Transverse colon (tissue), 4 donors: ENCODE measurements around the gene LIG4. TPM values are rescaled to one million over a fixed set of nuclear protein-coding genes. Genes with fewer than 3 reads are reported as not detected.

Source experiments
- DNase-seq: peaks from one replicate; pipeline ENCODE4 v3.0.0-alpha.2; 2019
- H3K27ac ChIP-seq, 4 donors: fragments of 200-600 bp; sonication (generic); 2 replicates each; pipeline ENCODE4 v1.5.1; 2016 to 2018; ENCODE audit warnings: inconsistent platforms in 4 of 4
- H3K27me3 ChIP-seq: fragments of 200-600 bp; sonication (generic); 2 replicates; pipeline ENCODE4 v1.5.1; 2017; ENCODE audit warnings: inconsistent platforms
- H3K36me3 ChIP-seq, 4 donors: fragments of 200-600 bp; sonication (generic); 2 replicates each; pipeline ENCODE4 v1.5.1; 2017 to 2019; ENCODE audit warnings: inconsistent platforms in 4 of 4
- H3K4me1 ChIP-seq, 4 donors: fragments of 200-600 bp; sonication (generic); 2 replicates each; pipeline ENCODE4 v1.5.1; 2017 to 2020; ENCODE audit warnings: inconsistent platforms in 4 of 4
- H3K4me3 ChIP-seq, 4 donors: fragments of 200-600 bp; sonication (generic); 1 replicate in 1 of 4; 2 replicates in 3 of 4; pipeline versions ENCODE4 v1.5.1 to v1.6.1; 2017 to 2019; ENCODE audit warnings: inconsistent platforms in 4 of 4
- H3K9me3 ChIP-seq, 2 donors: fragments of 200-600 bp; sonication (generic); 2 replicates each; pipeline ENCODE4 v1.5.1; 2017 to 2019; ENCODE audit warnings: inconsistent platforms in 2 of 2
- CTCF ChIP-seq, 5 experiments: fragments of 200-600 bp in 3 of 5; fragments of 450-650 bp in 2 of 5; sonication (generic) in 3 of 5; IDR thresholded peaks; 1 replicate in 2 of 5; 2 replicates in 3 of 5; pipeline ENCODE4 v1.5.1; 2016 to 2017; ENCODE audit warnings: antibody characterized with exemption in 5 of 5, inconsistent platforms in 3 of 5, mild to moderate bottlenecking in 2 of 5, moderate library complexity in 1 of 5
- EP300 ChIP-seq: sonication (generic); formaldehyde crosslinking; IDR thresholded peaks from one replicate; pipeline ENCODE4 v1.6.1; 2017; ENCODE audit warnings: antibody characterized with exemption, low read depth
- POLR2A ChIP-seq: fragments of 450-650 bp; IDR thresholded peaks from one replicate; pipeline ENCODE4 v1.6.1; 2016; ENCODE audit warnings: antibody characterized with exemption, mild to moderate bottlenecking, moderate library complexity
- POLR2AphosphoS5 ChIP-seq, 3 donors: sonication (generic); formaldehyde crosslinking; IDR thresholded peaks; one replicate each; pipeline ENCODE4 v1.6.1; 2016; ENCODE audit warnings: antibody characterized with exemption in 3 of 3
- WGBS, 2 donors: methylation state at CpG; one replicate each; pipeline ENCODE4 v1.1.5; 2018; ENCODE audit warnings: low coverage in 1 of 2; 5-methylcytosine and 5-hydroxymethylcytosine counted together
- in situ Hi-C, 4 donors: fragments of 200-750 bp; cut with MboI; loops; one replicate each; pipeline versions ENCODE4 v1.15.0 to v1.15.1; 2017; ENCODE audit warnings: low sequenced_read_pairs in 3 of 4, low pct_ligation_motif_present in 1 of 4, low pct_unique_long_range_greater_than_20kb in 1 of 4
- intact Hi-C: fragments of 100-400 bp; cut with DNase I; formaldehyde crosslinking; loops from one replicate; pipeline ENCODE4 v1.15.1; 2023; ENCODE audit warnings: low total_unique reads
- total RNA-seq, 4 donors: library from RNA; depleted of rRNA; stranded (reverse); fragments of >200 nt; gene quantifications; one replicate each; pipeline ENCODE4 v1.1.0, GENCODE V29; 2016

LIG4 gene
- total RNA-seq, 4 donors from 2014 or later, result 1.9 to 17.0 (median 6.0) TPM

DNA sequence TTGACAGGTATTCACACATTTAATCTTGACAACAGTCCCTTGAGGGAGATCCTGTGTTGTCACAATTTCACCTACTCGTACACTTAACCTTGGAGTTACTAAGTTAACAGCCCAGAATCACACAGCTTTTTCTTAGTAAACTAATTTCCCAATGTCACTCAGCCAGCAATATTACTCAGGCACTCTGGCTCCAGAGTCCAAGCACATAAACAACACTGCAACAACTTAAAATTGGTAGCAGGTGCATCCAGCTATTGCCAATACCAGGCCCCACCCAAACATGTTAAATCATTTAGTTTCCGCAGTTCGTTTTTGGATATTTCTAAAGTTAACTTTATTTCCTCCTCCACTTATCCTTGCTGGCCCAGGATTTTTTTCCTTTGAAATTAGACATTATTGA is 32.7 kb downstream of the LIG4 start:
- no peaks in the 10 kb centered on the region for H3K27me3 ChIP-seq
- no peaks in the 10 kb centered on the region for H3K36me3 ChIP-seq
- no peak for DNase-seq
- no peak overlapping the region for H3K4me3 ChIP-seq
- no peaks in the 10 kb centered on the region for H3K9me3 ChIP-seq
- in situ Hi-C loops, result no loop called here
- no peak for TF ChIP-seq EP300
- no peak for TF ChIP-seq POLR2A
- TF ChIP-seq CTCF (IDR thresholded peaks at IDR 0.05), result no peak
- no peak for TF ChIP-seq POLR2AphosphoS5 (IDR thresholded peaks at IDR 0.05)
- intact Hi-C loops, result no loop called here
- H3K27ac ChIP-seq, result no peak overlapping the region
- 36 to 49% methylated on average over 3 of the region's 3 CpGs for WGBS, 2 donors
- no peaks in the 10 kb centered on the region for H3K4me1 ChIP-seq

- 81 to 100% methylated on average over 1 to 9 of the region's 9 CpGs for WGBS, 2 donors
- in situ Hi-C loops, result no loop called here
- no peak overlapping the region for H3K4me3 ChIP-seq
- no peak for DNase-seq
- no peak overlapping the region for H3K27ac ChIP-seq
- intact Hi-C loops, result no loop called here
- H3K27me3 ChIP-seq, result no peaks in the 10 kb centered on the region
- H3K9me3 ChIP-seq, result no peaks in the 10 kb centered on the region
- TF ChIP-seq CTCF (IDR thresholded peaks at IDR 0.05) (no peak), POLR2A (no peak), POLR2AphosphoS5 (IDR thresholded peaks at IDR 0.05) (no peak), EP300 (no peak)
- no peaks in the 10 kb centered on the region for H3K4me1 ChIP-seq
- no peaks in the 10 kb centered on the region for H3K36me3 ChIP-seq
Observed at GRCh38 chr13:108178078-108178477, 37.3 kb downstream of the LIG4 start.

DNA sequence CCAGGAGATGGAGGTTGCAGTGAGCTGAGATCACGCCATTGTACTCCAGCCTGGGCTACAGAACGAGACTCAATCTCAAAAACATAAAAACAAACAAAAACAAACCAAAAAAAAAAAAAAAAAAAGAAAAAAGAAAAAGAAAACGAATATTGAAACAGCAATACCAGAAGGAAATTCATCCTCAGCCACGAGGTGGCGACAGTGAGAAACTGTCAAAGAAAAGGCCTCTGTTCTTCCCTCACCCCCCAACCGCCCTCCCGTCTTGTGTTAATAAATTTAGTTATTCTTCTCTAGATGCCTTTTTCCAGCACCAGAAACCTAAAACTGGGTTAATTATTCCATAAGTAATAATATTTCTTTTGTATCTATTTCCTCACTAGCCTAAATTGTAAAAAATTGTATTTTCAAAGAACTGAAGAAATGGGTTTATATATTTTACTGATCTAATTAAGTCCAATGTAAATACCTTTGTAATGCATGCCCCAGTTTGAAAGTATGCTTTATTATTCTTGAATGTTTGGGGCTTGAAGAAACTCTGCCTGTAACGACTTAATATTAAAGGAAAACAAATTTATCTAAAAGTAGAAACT is 38.6 kb downstream of the LIG4 start:
- WGBS, 2 donors, result 36 to 39% methylated on average over 5 to 8 of the region's 8 CpGs
- in situ Hi-C loops, result no loop called here

GRCh38 chr13:108168929-108169328 is 46.4 kb downstream of the LIG4 start:
- Histone ChIP-seq H3K9me3 (peaks cover 0 to 6% of the 10 kb centered on the region in 2 donors), H3K4me3 (no peak overlapping the region), H3K27me3 (no peaks in the 10 kb centered on the region), H3K27ac (no peak overlapping the region), H3K36me3 (no peaks in the 10 kb centered on the region), H3K4me1 (no peaks in the 10 kb centered on the region)
- intact Hi-C loops (no loop called here), in situ Hi-C loops (loop anchor here in 3 of 4 donors (25.0 kb wide), 1 partner anchor 957 kb away; no protein-coding TSS in a partner anchor)
- 87% methylated on average over 3 of the region's 3 CpGs; no CpG with 5 or more reads in 1 of the 2 donors for WGBS, 2 donors
- TF ChIP-seq POLR2A (no peak), EP300 (no peak), POLR2AphosphoS5 (IDR thresholded peaks at IDR 0.05) (no peak), CTCF (IDR thresholded peaks at IDR 0.05) (no peak)
- no peak for DNase-seq

More for the DNA sequence above, 38.6 kb downstream of the LIG4 start:
- no peaks in the 10 kb centered on the region for H3K4me1 ChIP-seq
- intact Hi-C loops, result no loop called here
- no peak for TF ChIP-seq EP300
- no peak for TF ChIP-seq POLR2AphosphoS5 (IDR thresholded peaks at IDR 0.05)
- peak; percentile 18 to 39 (median 24) for TF ChIP-seq CTCF (IDR thresholded peaks at IDR 0.05)
- no peak for TF ChIP-seq POLR2A
- no peaks in the 10 kb centered on the region for H3K36me3 ChIP-seq
- H3K4me3 ChIP-seq, result no peak overlapping the region
- H3K27me3 ChIP-seq, result no peaks in the 10 kb centered on the region
- DNase-seq, result peak; percentile 37
- H3K27ac ChIP-seq, result no peak overlapping the region
- H3K9me3 ChIP-seq, result no peaks in the 10 kb centered on the region
